HepG2 (cell line): ENCODE measurements around the gene PSMA7. TPM values are rescaled to one million over a fixed set of nuclear protein-coding genes. Genes with fewer than 3 reads are reported as not detected.

Experiments
- ARNTL ChIP-seq: sonication (generic); formaldehyde crosslinking; IDR thresholded peaks from 2 replicates; pipeline ENCODE4 v1.4.0; 2020; ENCODE audit warnings: mild to moderate bottlenecking, missing genetic modification reagents
- CEBPG ChIP-seq: IDR thresholded peaks from 2 replicates; pipeline ENCODE4 v1.6.1; 2016
- CENPX ChIP-seq: sonication (generic); formaldehyde crosslinking; IDR thresholded peaks from 2 replicates; pipeline ENCODE4 v1.9.0; 2021; ENCODE audit warnings: mild to moderate bottlenecking, missing genetic modification reagents, moderate library complexity
- FIP1L1 ChIP-seq: fragments of 200-400 bp; formaldehyde crosslinking; IDR thresholded peaks from 2 replicates; pipeline ENCODE4 v1.6.1; 2018; ENCODE audit warnings: low read depth, mild to moderate bottlenecking, low read length, moderate library complexity, borderline replicate concordance; ENCODE audit not compliant: insufficient read depth
- JUNB ChIP-seq: sonication (generic); formaldehyde crosslinking; IDR thresholded peaks from 2 replicates; pipeline ENCODE4 v1.8.0; 2022; ENCODE audit warnings: missing genetic modification reagents, mild to moderate bottlenecking, borderline replicate concordance
- KAT2B ChIP-seq: fragments of 150-350 bp; IDR thresholded peaks from 2 replicates; pipeline ENCODE4 v1.6.1; 2014; ENCODE audit warnings: low read depth, low read length, borderline replicate concordance
- KDM6A ChIP-seq: IDR thresholded peaks from 2 replicates; pipeline ENCODE4 v1.6.1; 2016; ENCODE audit warnings: low read depth
- MEIS1 ChIP-seq: sonication (generic); formaldehyde crosslinking; IDR thresholded peaks from 2 replicates; pipeline ENCODE4 v1.9.0; 2021; ENCODE audit warnings: mild to moderate bottlenecking, missing genetic modification reagents, moderate library complexity, borderline replicate concordance
- MIER2 ChIP-seq: IDR thresholded peaks from 2 replicates; pipeline ENCODE4 v1.6.1; 2016; ENCODE audit warnings: missing biosample characterization, missing genetic modification reagents
- NCOA2 ChIP-seq: sonication (generic); formaldehyde crosslinking; IDR thresholded peaks from 2 replicates; pipeline ENCODE4 v1.8.0; 2022; ENCODE audit warnings: inconsistent platforms
- NCOR1 ChIP-seq: fragments of 200-600 bp; sonication (generic); IDR thresholded peaks from 2 replicates; pipeline ENCODE4 v1.7.0; 2017; ENCODE audit warnings: antibody characterized with exemption, low read length, borderline replicate concordance
- RFXANK ChIP-seq: IDR thresholded peaks from 2 replicates; pipeline ENCODE4 v1.6.1; 2016
- SETDB1 ChIP-seq: sonication (generic); formaldehyde crosslinking; IDR thresholded peaks from 2 replicates; pipeline ENCODE4 v1.5.1; 2020; ENCODE audit warnings: missing genetic modification reagents, mild to moderate bottlenecking, borderline replicate concordance
- SRSF1 ChIP-seq: fragments of 200-400 bp; formaldehyde crosslinking; optimal IDR thresholded peaks from 2 replicates; pipeline ENCODE3; 2017; ENCODE audit warnings: mild to moderate bottlenecking, low read depth, low read length, moderate library complexity
- TCF7 ChIP-seq: sonication (generic); IDR thresholded peaks from 2 replicates; pipeline ENCODE4 v1.6.1; 2016; ENCODE audit warnings: antibody characterized with exemption, low read depth
- U2AF2 ChIP-seq: fragments of 200-400 bp; formaldehyde crosslinking; IDR thresholded peaks from 2 replicates; pipeline ENCODE4 v1.6.1; 2017; ENCODE audit warnings: low read depth, mild to moderate bottlenecking, low read length
- YY1 ChIP-seq: IDR thresholded peaks from 2 replicates; pipeline ENCODE4 v1.6.1; 2011; ENCODE audit warnings: low read length, low read depth, moderate library complexity, mild to moderate bottlenecking; ENCODE audit not compliant: insufficient read depth, insufficient replicate concordance
- ZBTB38 ChIP-seq: sonication (generic); formaldehyde crosslinking; IDR thresholded peaks from 2 replicates; pipeline ENCODE4 v1.5.1; 2020; ENCODE audit warnings: mild to moderate bottlenecking, missing genetic modification reagents
- ZBTB7A ChIP-seq: sonication (generic); formaldehyde crosslinking; IDR thresholded peaks from 2 replicates; pipeline ENCODE4 v1.8.0; 2022; ENCODE audit warnings: mild to moderate bottlenecking, missing genetic modification reagents
- ZNF431 ChIP-seq: sonication (generic); formaldehyde crosslinking; IDR thresholded peaks from 2 replicates; pipeline ENCODE4 v1.9.0; 2022; ENCODE audit warnings: missing genetic modification reagents, low read depth, mild to moderate bottlenecking, borderline replicate concordance
- ZNF563 ChIP-seq: sonication (generic); formaldehyde crosslinking; IDR thresholded peaks from 2 replicates; pipeline ENCODE4 v1.8.0; 2022; ENCODE audit warnings: mild to moderate bottlenecking, moderate library complexity, missing genetic modification reagents
- ZNF773 ChIP-seq: sonication (generic); formaldehyde crosslinking; IDR thresholded peaks from 2 replicates; pipeline ENCODE4 v1.4.0; 2020; ENCODE audit warnings: missing genetic modification reagents, borderline replicate concordance
- ZNF816 ChIP-seq: sonication (generic); formaldehyde crosslinking; IDR thresholded peaks from 2 replicates; pipeline ENCODE4 v1.8.0; 2022; ENCODE audit warnings: missing genetic modification reagents, mild to moderate bottlenecking, borderline replicate concordance
- polyA plus RNA-seq, 8 experiments: library from polyadenylated mRNA; depleted of rRNA in 3 of 8; stranded (reverse) in 7 of 8; unstranded in 1 of 8; fragments of >200 nt; fragmentation: Illumina TruSeq in 4 of 8; extraction: Trizol in 4 of 8; gene quantifications; 2 replicates each; pipeline versions ENCODE4 v1.2.1 to v1.2.3, GENCODE V29; 2011 to 2016; ENCODE audit warnings: low read depth in 4 of 8, missing spikeins in 1 of 8, mixed read lengths in 1 of 8; ENCODE audit not compliant: insufficient read depth in 1 of 8
- total RNA-seq, 5 experiments: library from RNA; depleted of rRNA; stranded (reverse); fragments of >200 nt; fragmentation: Illumina TruSeq; extraction: Trizol; gene quantifications; 2 replicates each; pipeline ENCODE4 v1.2.3, GENCODE V29; 2016; ENCODE audit warnings: low read depth in 1 of 5
- TF ChIP-seq, protein P1 (sequence below): sonication (generic); formaldehyde crosslinking; IDR thresholded peaks from 2 replicates; pipeline ENCODE4 v1.8.0; 2023; ENCODE audit warnings: mild to moderate bottlenecking, missing genetic modification reagents
- TF ChIP-seq, protein P2 (sequence below): sonication (generic); formaldehyde crosslinking; IDR thresholded peaks from 2 replicates; pipeline ENCODE4 v1.8.0; 2022; ENCODE audit warnings: missing genetic modification reagents, mild to moderate bottlenecking, borderline replicate concordance
- TF ChIP-seq, protein P3 (sequence below): sonication (generic); formaldehyde crosslinking; IDR thresholded peaks from 2 replicates; pipeline ENCODE4 v1.8.0; 2022; ENCODE audit warnings: missing genetic modification reagents, mild to moderate bottlenecking, moderate library complexity, borderline replicate concordance

Gene PSMA7
- total and polyA plus RNA-seq, 2 of the 13 experiments (the other 11 are each of a cell fraction or from before 2014, with no cell fraction given): 531 to 631 TPM

DNA sequence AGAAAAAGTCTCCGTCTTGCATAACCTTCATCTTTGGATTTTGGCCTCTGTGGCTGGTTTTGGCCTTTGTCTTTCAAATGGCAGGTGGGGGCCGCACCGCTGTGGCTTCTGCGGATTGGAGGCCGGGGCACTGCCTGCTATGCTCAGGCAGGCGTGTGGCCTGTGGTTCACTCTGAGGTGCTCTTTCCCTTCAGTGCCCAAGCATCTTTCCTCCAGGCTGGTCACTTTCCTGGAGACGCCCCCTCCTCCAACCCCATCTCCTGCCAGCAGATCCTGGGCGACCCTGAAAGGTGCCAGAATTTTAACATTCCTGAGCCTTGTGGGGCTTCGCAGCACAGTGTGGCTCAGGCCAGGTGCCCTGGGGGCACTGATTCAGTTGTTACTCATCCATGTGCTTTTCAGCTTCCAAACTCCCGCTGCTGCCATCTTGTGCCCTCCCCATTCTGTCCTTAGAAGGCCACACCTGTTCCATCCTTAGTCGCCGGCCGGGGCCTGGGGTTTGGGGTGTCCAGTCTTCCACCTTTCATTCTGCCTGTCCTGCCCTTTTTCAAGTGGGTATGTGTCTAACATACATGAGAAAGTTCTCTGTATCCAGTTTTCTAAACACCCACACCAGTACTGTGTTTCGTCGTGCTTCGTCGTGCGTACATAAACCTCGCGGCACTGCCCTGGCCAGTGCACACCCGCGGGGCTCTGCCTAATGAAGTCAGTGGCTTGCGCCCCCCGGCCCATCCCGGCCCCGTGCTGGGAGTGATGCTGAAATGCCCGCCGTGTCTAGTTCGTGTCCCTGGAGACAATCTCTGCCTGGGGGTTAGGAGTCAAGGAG is 12.4 kb upstream of the PSMA7 start (continued):
- TF ChIP-seq YY1: peak; percentile 55
- TF ChIP-seq, protein P1, sequence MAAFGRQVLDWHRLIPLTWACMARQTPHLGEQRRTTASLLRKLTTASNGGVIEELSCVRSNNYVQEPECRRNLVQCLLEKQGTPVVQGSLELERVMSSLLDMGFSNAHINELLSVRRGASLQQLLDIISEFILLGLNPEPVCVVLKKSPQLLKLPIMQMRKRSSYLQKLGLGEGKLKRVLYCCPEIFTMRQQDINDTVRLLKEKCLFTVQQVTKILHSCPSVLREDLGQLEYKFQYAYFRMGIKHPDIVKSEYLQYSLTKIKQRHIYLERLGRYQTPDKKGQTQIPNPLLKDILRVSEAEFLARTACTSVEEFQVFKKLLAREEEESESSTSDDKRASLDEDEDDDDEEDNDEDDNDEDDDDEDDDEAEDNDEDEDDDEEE (CRISPR knock-in tag): peak; percentile 29; the same call in 1 of the 2 replicates
- no peak for TF ChIP-seq FIP1L1
- TF ChIP-seq CENPX: no peak
- TF ChIP-seq, protein P2, sequence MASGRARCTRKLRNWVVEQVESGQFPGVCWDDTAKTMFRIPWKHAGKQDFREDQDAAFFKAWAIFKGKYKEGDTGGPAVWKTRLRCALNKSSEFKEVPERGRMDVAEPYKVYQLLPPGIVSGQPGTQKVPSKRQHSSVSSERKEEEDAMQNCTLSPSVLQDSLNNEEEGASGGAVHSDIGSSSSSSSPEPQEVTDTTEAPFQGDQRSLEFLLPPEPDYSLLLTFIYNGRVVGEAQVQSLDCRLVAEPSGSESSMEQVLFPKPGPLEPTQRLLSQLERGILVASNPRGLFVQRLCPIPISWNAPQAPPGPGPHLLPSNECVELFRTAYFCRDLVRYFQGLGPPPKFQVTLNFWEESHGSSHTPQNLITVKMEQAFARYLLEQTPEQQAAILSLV (CRISPR knock-in tag): peak; percentile 46; the same call in 1 of the 2 replicates
- no peak for TF ChIP-seq ZNF773 (CRISPR knock-in tag)
- TF ChIP-seq SRSF1: peak; percentile 66
- no peak for TF ChIP-seq MIER2
- peak; percentile 97 for TF ChIP-seq ZBTB38
- TF ChIP-seq TCF7: no peak
- peak; percentile 72; the same call in 1 of the 2 replicates for TF ChIP-seq ARNTL
- no peak; the same call in 1 of the 2 replicates for TF ChIP-seq MEIS1 (CRISPR knock-in tag)
- no peak for TF ChIP-seq JUNB (CRISPR knock-in tag)
- peak; percentile 53; the same call in 1 of the 2 replicates for TF ChIP-seq KDM6A (CRISPR knock-in tag)
- peak; percentile 10; the same call in 1 of the 2 replicates for TF ChIP-seq U2AF2
- no peak for TF ChIP-seq SETDB1 (CRISPR knock-in tag)
- TF ChIP-seq ZNF431 (CRISPR knock-in tag): no peak
- TF ChIP-seq NCOR1: peak; percentile 70; the same call in 1 of the 2 replicates
- no peak for TF ChIP-seq ZNF563 (CRISPR knock-in tag)
- no peak for TF ChIP-seq ZNF816 (CRISPR knock-in tag)
- no peak for TF ChIP-seq KAT2B
- peak; percentile 58; the same call in 1 of the 2 replicates for TF ChIP-seq NCOA2 (CRISPR knock-in tag)
- TF ChIP-seq RFXANK (CRISPR knock-in tag): no peak
- TF ChIP-seq ZBTB7A (CRISPR knock-in tag): peak; percentile 65; the same call in 1 of the 2 replicates
- TF ChIP-seq CEBPG: peak; percentile 69; the same call in 1 of the 2 replicates
- TF ChIP-seq, protein P3, sequence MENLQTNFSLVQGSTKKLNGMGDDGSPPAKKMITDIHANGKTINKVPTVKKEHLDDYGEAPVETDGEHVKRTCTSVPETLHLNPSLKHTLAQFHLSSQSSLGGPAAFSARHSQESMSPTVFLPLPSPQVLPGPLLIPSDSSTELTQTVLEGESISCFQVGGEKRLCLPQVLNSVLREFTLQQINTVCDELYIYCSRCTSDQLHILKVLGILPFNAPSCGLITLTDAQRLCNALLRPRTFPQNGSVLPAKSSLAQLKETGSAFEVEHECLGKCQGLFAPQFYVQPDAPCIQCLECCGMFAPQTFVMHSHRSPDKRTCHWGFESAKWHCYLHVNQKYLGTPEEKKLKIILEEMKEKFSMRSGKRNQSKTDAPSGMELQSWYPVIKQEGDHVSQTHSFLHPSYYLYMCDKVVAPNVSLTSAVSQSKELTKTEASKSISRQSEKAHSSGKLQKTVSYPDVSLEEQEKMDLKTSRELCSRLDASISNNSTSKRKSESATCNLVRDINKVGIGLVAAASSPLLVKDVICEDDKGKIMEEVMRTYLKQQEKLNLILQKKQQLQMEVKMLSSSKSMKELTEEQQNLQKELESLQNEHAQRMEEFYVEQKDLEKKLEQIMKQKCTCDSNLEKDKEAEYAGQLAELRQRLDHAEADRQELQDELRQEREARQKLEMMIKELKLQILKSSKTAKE (CRISPR knock-in tag): no peak; the same call in 1 of the 2 replicates
